ENCODE measurements around the gene ZEB1. TPM values are rescaled to one million over a fixed set of nuclear protein-coding genes. Genes with fewer than 3 reads are reported as not detected.
"Not testable (repeated sequence)": the region's sequence is repeated elsewhere in the genome, so short reads cannot be mapped to it uniquely, and the experiment has no call there.

ZEB1 gene
- total RNA-seq, 3 donors from 2014 or later, result 28.2 to 113 (median 71.1) TPM

DNA sequence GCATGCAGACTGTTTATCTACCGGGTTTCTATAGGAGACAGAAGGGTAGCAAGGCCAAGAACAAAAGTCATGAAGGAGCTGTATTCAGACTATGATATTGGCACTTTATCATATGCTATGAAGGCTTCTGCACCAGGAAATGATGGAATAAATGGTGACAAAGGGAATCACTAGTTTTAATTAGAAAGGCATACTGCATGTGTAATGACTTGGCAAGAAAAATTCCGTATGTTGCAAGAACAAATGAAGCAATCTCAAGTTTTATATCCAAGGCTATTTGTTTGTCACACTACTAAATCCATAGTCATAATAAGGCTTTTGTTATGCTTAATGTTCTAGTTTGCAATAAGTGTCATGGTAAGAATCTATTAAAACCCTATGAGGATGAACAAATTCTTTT is 230.9 kb downstream of the ZEB1 start:
- Histone ChIP-seq H3K27ac (peak overlapping the region; percentile 72), H3K9me3 (no peaks in the 10 kb centered on the region), H3K4me3 (no peak overlapping the region), H3K27me3 (no peaks in the 10 kb centered on the region), H3K36me3 (no peaks in the 10 kb centered on the region), H3K4me1 (no peaks in the 10 kb centered on the region)
- intact Hi-C loops (cut with DNase I; ENCODE audit: low total_unique reads), result no loop called here
- TF ChIP-seq, protein P1, sequence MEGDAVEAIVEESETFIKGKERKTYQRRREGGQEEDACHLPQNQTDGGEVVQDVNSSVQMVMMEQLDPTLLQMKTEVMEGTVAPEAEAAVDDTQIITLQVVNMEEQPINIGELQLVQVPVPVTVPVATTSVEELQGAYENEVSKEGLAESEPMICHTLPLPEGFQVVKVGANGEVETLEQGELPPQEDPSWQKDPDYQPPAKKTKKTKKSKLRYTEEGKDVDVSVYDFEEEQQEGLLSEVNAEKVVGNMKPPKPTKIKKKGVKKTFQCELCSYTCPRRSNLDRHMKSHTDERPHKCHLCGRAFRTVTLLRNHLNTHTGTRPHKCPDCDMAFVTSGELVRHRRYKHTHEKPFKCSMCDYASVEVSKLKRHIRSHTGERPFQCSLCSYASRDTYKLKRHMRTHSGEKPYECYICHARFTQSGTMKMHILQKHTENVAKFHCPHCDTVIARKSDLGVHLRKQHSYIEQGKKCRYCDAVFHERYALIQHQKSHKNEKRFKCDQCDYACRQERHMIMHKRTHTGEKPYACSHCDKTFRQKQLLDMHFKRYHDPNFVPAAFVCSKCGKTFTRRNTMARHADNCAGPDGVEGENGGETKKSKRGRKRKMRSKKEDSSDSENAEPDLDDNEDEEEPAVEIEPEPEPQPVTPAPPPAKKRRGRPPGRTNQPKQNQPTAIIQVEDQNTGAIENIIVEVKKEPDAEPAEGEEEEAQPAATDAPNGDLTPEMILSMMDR (IDR thresholded peaks at IDR 0.05), result no peak
- TF ChIP-seq POLR2A (IDR thresholded peaks at IDR 0.05), result no peak
- no peak for TF ChIP-seq POLR2AphosphoS5 (IDR thresholded peaks at IDR 0.05)
- no peak for DNase-seq (ENCODE audit: low spot score in 2 of 2)

DNA sequence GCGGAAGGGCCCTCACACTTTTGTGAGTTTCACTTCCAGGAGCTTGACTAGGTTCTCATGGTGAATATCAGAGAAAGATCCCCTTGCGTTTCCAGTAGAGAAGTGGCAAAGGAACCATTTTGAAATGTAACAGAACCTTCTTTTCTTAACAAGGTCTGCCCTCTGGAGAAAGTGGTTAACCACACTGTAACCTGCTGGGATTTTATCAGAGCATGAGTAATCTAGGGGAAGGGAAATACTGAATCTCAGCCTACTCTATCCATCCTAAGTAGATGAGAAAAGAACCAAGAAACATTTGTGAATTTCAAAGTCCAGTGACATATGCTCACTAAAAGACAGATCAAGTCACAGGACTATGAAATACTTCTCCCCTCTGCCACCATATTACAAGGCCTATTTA is 235.5 kb downstream of the ZEB1 start:
- Histone ChIP-seq H3K27ac (no peak overlapping the region), H3K9me3 (peaks cover 8 to 32% of the 10 kb centered on the region in 2 donors), H3K4me3 (no peak overlapping the region), H3K27me3 (no peaks in the 10 kb centered on the region), H3K36me3 (no peaks in the 10 kb centered on the region), H3K4me1 (no peaks in the 10 kb centered on the region)
- TF ChIP-seq, protein P1 (IDR thresholded peaks at IDR 0.05), result no peak
- TF ChIP-seq POLR2AphosphoS5 (IDR thresholded peaks at IDR 0.05), result no peak
- no peak for TF ChIP-seq POLR2A (IDR thresholded peaks at IDR 0.05)
- DNase-seq (ENCODE audit: low spot score in 2 of 2), result no peak
- intact Hi-C loops (cut with DNase I; ENCODE audit: low total_unique reads), result no loop called here

DNA sequence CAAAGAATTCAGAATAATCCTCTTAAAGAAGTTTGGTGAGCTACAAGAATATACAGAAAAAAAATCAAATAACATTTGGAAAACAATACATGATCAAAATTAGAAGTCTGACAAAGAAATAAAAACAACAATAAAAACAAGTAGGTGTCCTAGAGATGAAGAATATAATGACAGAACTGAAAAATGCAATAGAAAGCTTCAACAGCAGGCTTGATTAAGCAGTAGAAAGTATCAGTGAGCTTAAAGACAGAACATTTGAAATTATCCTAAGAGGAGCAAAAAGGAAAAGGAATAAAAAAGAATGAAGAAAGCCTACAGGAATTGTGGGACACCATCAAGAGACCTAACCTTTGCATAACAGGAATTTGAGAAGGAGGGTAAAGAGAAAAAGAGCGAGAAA is 238.8 kb downstream of the ZEB1 start:
- no peaks in the 10 kb centered on the region for H3K36me3 ChIP-seq
- intact Hi-C loops (cut with DNase I; ENCODE audit: low total_unique reads), result no loop called here

DNA sequence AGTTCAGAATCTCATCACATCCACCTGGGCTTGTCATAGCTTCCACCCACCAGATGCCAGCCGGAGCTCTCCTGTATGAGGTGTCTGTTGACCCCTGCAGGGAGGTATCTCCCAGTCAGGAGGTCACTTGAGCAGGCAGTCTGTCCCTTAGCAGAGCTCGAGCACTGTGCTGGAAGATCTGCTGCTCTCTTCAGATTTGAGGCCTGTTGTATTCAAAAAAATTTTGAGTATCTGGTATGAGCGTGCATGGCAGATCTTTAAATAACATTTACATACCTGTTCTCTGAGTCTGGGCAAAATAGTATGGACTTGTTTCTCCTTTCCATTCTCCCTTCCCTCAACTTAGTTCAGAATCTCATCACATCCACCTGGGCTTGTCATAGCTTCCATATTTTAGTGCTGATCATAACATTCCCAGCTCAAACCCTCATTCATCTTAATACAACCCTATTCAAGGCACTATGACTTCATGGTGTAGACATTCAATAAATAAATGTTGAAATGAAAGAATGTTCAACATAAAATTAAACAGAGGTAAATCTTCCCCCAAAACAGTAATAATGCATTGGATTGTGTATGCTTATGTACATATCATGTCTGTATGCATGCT is 249.3 kb downstream of the ZEB1 start:
- H3K9me3 ChIP-seq; H3K4me1 ChIP-seq; intact Hi-C loops (cut with DNase I; ENCODE audit: low total_unique reads); DNase-seq (ENCODE audit: low spot score in 2 of 2); H3K4me3 ChIP-seq; H3K36me3 ChIP-seq; H3K27me3 ChIP-seq; H3K27ac ChIP-seq: not testable (repeated sequence)

More for the DNA sequence above, 238.8 kb downstream of the ZEB1 start:
- Histone ChIP-seq H3K4me1 (no peaks in the 10 kb centered on the region), H3K9me3 (peaks cover 8 to 35% of the 10 kb centered on the region in 2 donors), H3K4me3 (no peak overlapping the region), H3K27ac (no peak overlapping the region), H3K27me3 (no peaks in the 10 kb centered on the region)
- no peak for TF ChIP-seq POLR2AphosphoS5 (IDR thresholded peaks at IDR 0.05)
- TF ChIP-seq, protein P1 (IDR thresholded peaks at IDR 0.05), result no peak
- no peak for TF ChIP-seq POLR2A (IDR thresholded peaks at IDR 0.05)
- no peak for DNase-seq (ENCODE audit: low spot score in 2 of 2)

DNA sequence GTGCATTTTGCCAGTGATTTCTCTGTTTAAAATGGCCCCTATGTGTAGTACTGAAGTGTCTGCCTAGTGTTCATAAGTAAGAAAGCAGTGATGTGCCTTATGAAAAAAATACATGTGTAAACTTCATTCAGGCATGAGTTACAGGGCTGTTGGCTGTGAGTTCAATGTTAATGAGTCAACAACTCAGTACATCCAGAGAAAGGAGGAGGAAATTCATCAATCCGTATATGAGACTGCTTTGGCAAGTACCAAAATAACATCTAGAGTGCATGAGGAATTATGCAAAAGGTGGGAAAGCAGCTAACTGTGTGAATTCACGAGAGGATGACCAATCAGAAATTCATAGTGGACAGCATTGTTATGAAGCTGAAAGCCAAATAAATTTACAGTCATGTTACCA is 255.6 kb downstream of the ZEB1 start:
- Histone ChIP-seq H3K36me3 (no peaks in the 10 kb centered on the region), H3K27me3 (no peaks in the 10 kb centered on the region), H3K4me3 (no peak overlapping the region), H3K9me3 (peaks cover 0 to 10% of the 10 kb centered on the region in 2 donors), H3K27ac (no peak overlapping the region), H3K4me1 (no peaks in the 10 kb centered on the region)
- no peak for DNase-seq (ENCODE audit: low spot score in 2 of 2)
- no peak for TF ChIP-seq POLR2A (IDR thresholded peaks at IDR 0.05)
- no peak for TF ChIP-seq POLR2AphosphoS5 (IDR thresholded peaks at IDR 0.05)
- TF ChIP-seq, protein P1 (IDR thresholded peaks at IDR 0.05), result no peak
- intact Hi-C loops (cut with DNase I; ENCODE audit: low total_unique reads), result no loop called here

Data from breast epithelium (tissue), 4 donors.